ENCODE data around the gene ASTL.

DNA sequence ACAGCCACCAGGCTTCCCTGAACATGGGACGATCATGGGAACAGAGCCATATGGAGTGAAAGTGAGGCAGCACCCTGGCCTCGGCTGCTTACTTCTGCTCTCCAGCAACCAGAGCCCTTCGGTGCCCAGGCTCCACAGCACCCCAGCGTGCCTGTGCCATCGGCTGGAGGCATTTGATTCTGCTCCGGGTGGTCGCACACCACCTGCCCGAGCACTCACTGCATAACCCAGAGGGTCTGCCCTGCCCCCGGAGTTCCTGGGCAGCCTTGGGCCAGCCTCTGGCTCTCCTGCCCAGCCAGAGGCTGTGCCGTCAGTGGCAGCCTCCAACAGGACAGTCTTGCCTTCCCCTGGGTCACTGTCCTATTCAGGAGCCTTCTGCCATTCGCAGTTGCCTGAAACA is 3.9 kb downstream of the ASTL start:
- TF ChIP-seq, protein P1, sequence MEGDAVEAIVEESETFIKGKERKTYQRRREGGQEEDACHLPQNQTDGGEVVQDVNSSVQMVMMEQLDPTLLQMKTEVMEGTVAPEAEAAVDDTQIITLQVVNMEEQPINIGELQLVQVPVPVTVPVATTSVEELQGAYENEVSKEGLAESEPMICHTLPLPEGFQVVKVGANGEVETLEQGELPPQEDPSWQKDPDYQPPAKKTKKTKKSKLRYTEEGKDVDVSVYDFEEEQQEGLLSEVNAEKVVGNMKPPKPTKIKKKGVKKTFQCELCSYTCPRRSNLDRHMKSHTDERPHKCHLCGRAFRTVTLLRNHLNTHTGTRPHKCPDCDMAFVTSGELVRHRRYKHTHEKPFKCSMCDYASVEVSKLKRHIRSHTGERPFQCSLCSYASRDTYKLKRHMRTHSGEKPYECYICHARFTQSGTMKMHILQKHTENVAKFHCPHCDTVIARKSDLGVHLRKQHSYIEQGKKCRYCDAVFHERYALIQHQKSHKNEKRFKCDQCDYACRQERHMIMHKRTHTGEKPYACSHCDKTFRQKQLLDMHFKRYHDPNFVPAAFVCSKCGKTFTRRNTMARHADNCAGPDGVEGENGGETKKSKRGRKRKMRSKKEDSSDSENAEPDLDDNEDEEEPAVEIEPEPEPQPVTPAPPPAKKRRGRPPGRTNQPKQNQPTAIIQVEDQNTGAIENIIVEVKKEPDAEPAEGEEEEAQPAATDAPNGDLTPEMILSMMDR (IDR thresholded peaks at IDR 0.05) = no peak
- no peak for TF ChIP-seq ZFX (IDR thresholded peaks at IDR 0.05; ENCODE audit: borderline replicate concordance)
